ENCODE results near the gene SV2B. TPM values are rescaled to one million over a fixed set of nuclear protein-coding genes. Genes with fewer than 3 reads are reported as not detected.

The SV2B gene
- total RNA-seq, 1 experiment from 2014 or later = not detected

- H3K79me2 ChIP-seq (ENCODE audit: insufficient read depth, low read length) = no peaks in the 10 kb centered on the region
- H3K9ac ChIP-seq (ENCODE audit: low read length) = no peak overlapping the region
- ATAC-seq (no peak), DNase-seq (ENCODE audit: low read depth, low spot score) (no peak)
- intact Hi-C loops (cut with micrococcal nuclease) = no loop called here
- no peaks in the 10 kb centered on the region for H4K20me1 ChIP-seq (ENCODE audit: insufficient read depth)
- POLR2A ChIA-PET = no interaction called here
- no peak overlapping the region for H3K4me2 ChIP-seq (ENCODE audit: low read length)
- CTCF ChIA-PET = no interaction called here
- RAD21 ChIA-PET (ENCODE audit: low non-redundant PET in 1 of 2, low total read pairs in 2 of 2, uncharacterized antibody in 2 of 2, unreplicated experiment in 2 of 2) = no interaction called here
- no peaks in the 10 kb centered on the region for H3K36me3 ChIP-seq (ENCODE audit: control insufficient read depth in 1 of 2, insufficient read depth in 2 of 2, low read length in 2 of 2)
- H3K9me2 ChIP-seq (ENCODE audit: insufficient read depth) = no peaks in the 10 kb centered on the region
- H3K4me1 ChIP-seq (ENCODE audit: control insufficient read depth in 1 of 2, insufficient read depth in 2 of 2, low read length in 2 of 2) = no peaks in the 10 kb centered on the region
- no peaks in the 10 kb centered on the region for H3K9me3 ChIP-seq (ENCODE audit: control insufficient read depth in 1 of 2, insufficient read depth in 1 of 2, low read depth in 1 of 2, low read length in 2 of 2)
- no peak overlapping the region for H2AFZ ChIP-seq (ENCODE audit: low read depth, low read length, poor library complexity, severe bottlenecking)
- BruUV-seq (replicated peaks) = no TSS peak
- no peak overlapping the region for H3K4me3 ChIP-seq (replicated peaks in 1 of 2; ENCODE audit: low read depth in 1 of 2, low read length in 2 of 2)
- H3K27ac ChIP-seq (ENCODE audit: low read depth, low read length) = no peak overlapping the region
- peaks cover 78% of the 10 kb centered on the region for H3K27me3 ChIP-seq (ENCODE audit: insufficient read depth, low read length)
- no peak for TF ChIP-seq YY1 (IDR thresholded peaks at IDR 0.05; ENCODE audit: extremely low read depth, insufficient replicate concordance, low read depth, low read length)
Observed at GRCh38 chr15:91304786-91305185, 204.7 kb downstream of the SV2B start.

GRCh38 chr15:91306144-91306543, 206.1 kb downstream of the SV2B start:
- no peak for DNase-seq (ENCODE audit: low read depth, low spot score)
- H4K20me1 ChIP-seq (ENCODE audit: insufficient read depth) = no peaks in the 10 kb centered on the region
- POLR2A ChIA-PET = no interaction called here
- BruUV-seq (replicated peaks) = no TSS peak
- H3K9ac ChIP-seq (ENCODE audit: low read length) = no peak overlapping the region
- TF ChIP-seq, protein P1, sequence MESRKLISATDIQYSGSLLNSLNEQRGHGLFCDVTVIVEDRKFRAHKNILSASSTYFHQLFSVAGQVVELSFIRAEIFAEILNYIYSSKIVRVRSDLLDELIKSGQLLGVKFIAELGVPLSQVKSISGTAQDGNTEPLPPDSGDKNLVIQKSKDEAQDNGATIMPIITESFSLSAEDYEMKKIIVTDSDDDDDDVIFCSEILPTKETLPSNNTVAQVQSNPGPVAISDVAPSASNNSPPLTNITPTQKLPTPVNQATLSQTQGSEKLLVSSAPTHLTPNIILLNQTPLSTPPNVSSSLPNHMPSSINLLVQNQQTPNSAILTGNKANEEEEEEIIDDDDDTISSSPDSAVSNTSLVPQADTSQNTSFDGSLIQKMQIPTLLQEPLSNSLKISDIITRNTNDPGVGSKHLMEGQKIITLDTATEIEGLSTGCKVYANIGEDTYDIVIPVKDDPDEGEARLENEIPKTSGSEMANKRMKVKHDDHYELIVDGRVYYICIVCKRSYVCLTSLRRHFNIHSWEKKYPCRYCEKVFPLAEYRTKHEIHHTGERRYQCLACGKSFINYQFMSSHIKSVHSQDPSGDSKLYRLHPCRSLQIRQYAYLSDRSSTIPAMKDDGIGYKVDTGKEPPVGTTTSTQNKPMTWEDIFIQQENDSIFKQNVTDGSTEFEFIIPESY (IDR thresholded peaks at IDR 0.05; ENCODE audit: extremely low read depth, insufficient replicate concordance, low read length) = no peak
- no peak for TF ChIP-seq YY1 (IDR thresholded peaks at IDR 0.05; ENCODE audit: extremely low read depth, insufficient replicate concordance, low read depth, low read length)
- no peaks in the 10 kb centered on the region for H3K9me3 ChIP-seq (ENCODE audit: control insufficient read depth in 1 of 2, insufficient read depth in 1 of 2, low read depth in 1 of 2, low read length in 2 of 2)
- no peaks in the 10 kb centered on the region for H3K4me1 ChIP-seq (ENCODE audit: control insufficient read depth in 1 of 2, insufficient read depth in 2 of 2, low read length in 2 of 2)
- no peaks in the 10 kb centered on the region for H3K79me2 ChIP-seq (ENCODE audit: insufficient read depth, low read length)
- no peak overlapping the region for H2AFZ ChIP-seq (ENCODE audit: low read depth, low read length, poor library complexity, severe bottlenecking)
- no peak overlapping the region for H3K4me2 ChIP-seq (ENCODE audit: low read length)
- CTCF ChIA-PET = no interaction called here
- H3K27me3 ChIP-seq (ENCODE audit: insufficient read depth, low read length) = peaks cover 67% of the 10 kb centered on the region
- no peak overlapping the region for H3K4me3 ChIP-seq (replicated peaks in 1 of 2; ENCODE audit: low read depth in 1 of 2, low read length in 2 of 2)
- intact Hi-C loops (cut with micrococcal nuclease) = no loop called here
- H3K9me2 ChIP-seq (ENCODE audit: insufficient read depth) = no peaks in the 10 kb centered on the region
- no peak for ATAC-seq
- RAD21 ChIA-PET (ENCODE audit: low non-redundant PET in 1 of 2, low total read pairs in 2 of 2, uncharacterized antibody in 2 of 2, unreplicated experiment in 2 of 2) = no interaction called here
- no peaks in the 10 kb centered on the region for H3K36me3 ChIP-seq (ENCODE audit: control insufficient read depth in 1 of 2, insufficient read depth in 2 of 2, low read length in 2 of 2)
- H3K27ac ChIP-seq (ENCODE audit: low read depth, low read length) = no peak overlapping the region
